ENCODE results near the gene VIPR2.

Gene VIPR2

DNA sequence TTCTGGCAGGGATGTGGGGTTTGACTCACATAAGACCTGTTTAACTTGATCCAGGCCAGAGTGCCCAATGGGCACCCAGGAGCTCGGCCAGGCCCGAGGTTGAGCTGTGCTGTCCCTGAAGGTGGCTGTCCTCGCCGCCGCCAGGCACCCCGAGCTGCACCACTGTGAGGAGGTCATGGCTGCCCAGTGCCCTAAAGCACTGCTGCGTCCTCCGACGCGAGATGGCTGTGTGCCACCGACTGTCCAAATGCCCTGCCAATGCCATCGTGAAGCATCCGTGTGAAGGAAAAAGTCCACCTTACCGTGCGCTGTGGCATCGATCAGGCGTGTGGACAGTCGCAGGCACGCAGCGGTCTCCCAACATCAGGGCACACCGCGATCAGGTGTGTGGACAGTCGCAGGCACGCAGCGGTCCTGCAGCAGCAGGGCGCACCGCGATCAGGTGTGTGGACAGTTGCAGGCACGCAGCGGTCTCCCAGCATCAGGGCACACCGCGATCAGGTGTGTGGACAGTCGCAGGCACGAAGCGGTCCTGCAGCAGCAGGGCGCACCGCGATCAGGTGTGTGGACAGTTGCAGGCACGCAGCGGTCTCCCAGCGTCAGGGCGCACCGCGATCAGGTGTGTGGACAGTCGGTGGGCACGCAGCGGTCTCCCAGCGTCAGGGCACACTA is 120.3 kb downstream of the VIPR2 start:
- H3K79me2 ChIP-seq (ENCODE audit: insufficient read depth, low read depth): no peaks in the 10 kb centered on the region
- no peak overlapping the region for H3K27ac ChIP-seq
- H4K20me1 ChIP-seq (ENCODE audit: insufficient read depth): no peaks in the 10 kb centered on the region
- no peaks in the 10 kb centered on the region for H3K36me3 ChIP-seq (ENCODE audit: insufficient read depth)
- TF ChIP-seq, protein P1, sequence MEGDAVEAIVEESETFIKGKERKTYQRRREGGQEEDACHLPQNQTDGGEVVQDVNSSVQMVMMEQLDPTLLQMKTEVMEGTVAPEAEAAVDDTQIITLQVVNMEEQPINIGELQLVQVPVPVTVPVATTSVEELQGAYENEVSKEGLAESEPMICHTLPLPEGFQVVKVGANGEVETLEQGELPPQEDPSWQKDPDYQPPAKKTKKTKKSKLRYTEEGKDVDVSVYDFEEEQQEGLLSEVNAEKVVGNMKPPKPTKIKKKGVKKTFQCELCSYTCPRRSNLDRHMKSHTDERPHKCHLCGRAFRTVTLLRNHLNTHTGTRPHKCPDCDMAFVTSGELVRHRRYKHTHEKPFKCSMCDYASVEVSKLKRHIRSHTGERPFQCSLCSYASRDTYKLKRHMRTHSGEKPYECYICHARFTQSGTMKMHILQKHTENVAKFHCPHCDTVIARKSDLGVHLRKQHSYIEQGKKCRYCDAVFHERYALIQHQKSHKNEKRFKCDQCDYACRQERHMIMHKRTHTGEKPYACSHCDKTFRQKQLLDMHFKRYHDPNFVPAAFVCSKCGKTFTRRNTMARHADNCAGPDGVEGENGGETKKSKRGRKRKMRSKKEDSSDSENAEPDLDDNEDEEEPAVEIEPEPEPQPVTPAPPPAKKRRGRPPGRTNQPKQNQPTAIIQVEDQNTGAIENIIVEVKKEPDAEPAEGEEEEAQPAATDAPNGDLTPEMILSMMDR (conservative IDR thresholded peaks at IDR 0.05; ENCODE audit: low read depth, low read length): no peak
- H2AFZ ChIP-seq (ENCODE audit: low read depth): no peak overlapping the region
- no peak overlapping the region for H3K4me2 ChIP-seq
- H3K4me3 ChIP-seq (IDR thresholded peaks at IDR 0.05; ENCODE audit: insufficient read depth, low read depth, low read length): no peak overlapping the region
- H3K9ac ChIP-seq: no peak overlapping the region
- peaks cover 8% of the 10 kb centered on the region for H3K4me1 ChIP-seq (ENCODE audit: low read depth, poor library complexity, severe bottlenecking)
- H3K27me3 ChIP-seq (ENCODE audit: insufficient read depth, low read depth): no peaks in the 10 kb centered on the region

DNA sequence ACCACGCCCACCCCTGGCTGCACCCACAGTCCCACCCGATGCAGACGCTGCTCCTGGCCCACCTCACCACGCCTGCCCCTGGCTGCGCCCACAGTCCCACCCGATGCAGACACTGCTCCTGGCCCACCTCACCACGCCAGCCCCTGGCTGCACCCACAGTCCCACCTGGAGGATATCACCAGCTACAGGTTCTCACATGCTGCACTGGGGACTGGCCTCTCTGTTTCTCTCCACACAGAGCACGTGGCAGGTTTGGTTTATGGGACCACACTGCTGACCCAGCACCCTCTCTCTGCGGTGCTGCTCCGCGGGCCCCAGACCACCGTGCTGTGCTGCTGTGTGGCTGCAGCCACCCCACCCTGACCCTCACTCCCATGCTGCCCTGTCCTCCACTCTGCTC is 120.9 kb downstream of the VIPR2 start:
- no peaks in the 10 kb centered on the region for H3K79me2 ChIP-seq (ENCODE audit: insufficient read depth, low read depth)
- H3K27ac ChIP-seq: no peak overlapping the region
- no peak overlapping the region for H3K4me3 ChIP-seq (IDR thresholded peaks at IDR 0.05; ENCODE audit: insufficient read depth, low read depth, low read length)
- no peaks in the 10 kb centered on the region for H3K27me3 ChIP-seq (ENCODE audit: insufficient read depth, low read depth)
- peaks cover 11% of the 10 kb centered on the region for H3K4me1 ChIP-seq (ENCODE audit: low read depth, poor library complexity, severe bottlenecking)
- no peaks in the 10 kb centered on the region for H4K20me1 ChIP-seq (ENCODE audit: insufficient read depth)
- no peak overlapping the region for H2AFZ ChIP-seq (ENCODE audit: low read depth)
- no peak overlapping the region for H3K4me2 ChIP-seq
- TF ChIP-seq, protein P1 (conservative IDR thresholded peaks at IDR 0.05; ENCODE audit: low read depth, low read length): no peak
- no peak overlapping the region for H3K9ac ChIP-seq
- H3K36me3 ChIP-seq (ENCODE audit: insufficient read depth): no peaks in the 10 kb centered on the region

DNA sequence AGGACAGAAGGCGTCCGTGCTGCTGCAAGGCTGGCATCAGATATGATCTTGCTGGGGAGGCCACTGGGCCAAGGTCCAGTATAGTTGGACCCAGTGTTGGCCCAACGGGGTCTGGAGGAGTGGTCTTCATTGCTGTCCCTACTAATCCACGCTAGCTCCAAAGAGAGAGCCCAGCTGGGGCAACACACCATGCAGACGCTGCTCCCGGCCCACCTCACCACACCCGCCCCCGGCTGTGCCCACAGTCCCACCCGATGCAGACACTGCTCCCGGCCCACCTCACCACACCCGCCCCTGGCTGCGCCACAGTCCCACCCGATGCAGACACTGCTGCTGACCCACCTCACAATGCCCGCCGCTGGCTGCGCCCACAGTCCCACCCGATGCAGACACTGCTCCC is 121.5 kb downstream of the VIPR2 start:
- TF ChIP-seq, protein P1 (conservative IDR thresholded peaks at IDR 0.05; ENCODE audit: low read depth, low read length): no peak
- Histone ChIP-seq H3K9ac (no peak overlapping the region), H3K4me2 (no peak overlapping the region), H3K36me3 (ENCODE audit: insufficient read depth) (no peaks in the 10 kb centered on the region), H3K4me3 (IDR thresholded peaks at IDR 0.05; ENCODE audit: insufficient read depth, low read depth, low read length) (no peak overlapping the region), H2AFZ (ENCODE audit: low read depth) (no peak overlapping the region), H3K27me3 (ENCODE audit: insufficient read depth, low read depth) (no peaks in the 10 kb centered on the region), H3K27ac (no peak overlapping the region), H3K4me1 (ENCODE audit: low read depth, poor library complexity, severe bottlenecking) (peaks cover 11% of the 10 kb centered on the region), H4K20me1 (ENCODE audit: insufficient read depth) (no peaks in the 10 kb centered on the region), H3K79me2 (ENCODE audit: insufficient read depth, low read depth) (no peaks in the 10 kb centered on the region)

DNA sequence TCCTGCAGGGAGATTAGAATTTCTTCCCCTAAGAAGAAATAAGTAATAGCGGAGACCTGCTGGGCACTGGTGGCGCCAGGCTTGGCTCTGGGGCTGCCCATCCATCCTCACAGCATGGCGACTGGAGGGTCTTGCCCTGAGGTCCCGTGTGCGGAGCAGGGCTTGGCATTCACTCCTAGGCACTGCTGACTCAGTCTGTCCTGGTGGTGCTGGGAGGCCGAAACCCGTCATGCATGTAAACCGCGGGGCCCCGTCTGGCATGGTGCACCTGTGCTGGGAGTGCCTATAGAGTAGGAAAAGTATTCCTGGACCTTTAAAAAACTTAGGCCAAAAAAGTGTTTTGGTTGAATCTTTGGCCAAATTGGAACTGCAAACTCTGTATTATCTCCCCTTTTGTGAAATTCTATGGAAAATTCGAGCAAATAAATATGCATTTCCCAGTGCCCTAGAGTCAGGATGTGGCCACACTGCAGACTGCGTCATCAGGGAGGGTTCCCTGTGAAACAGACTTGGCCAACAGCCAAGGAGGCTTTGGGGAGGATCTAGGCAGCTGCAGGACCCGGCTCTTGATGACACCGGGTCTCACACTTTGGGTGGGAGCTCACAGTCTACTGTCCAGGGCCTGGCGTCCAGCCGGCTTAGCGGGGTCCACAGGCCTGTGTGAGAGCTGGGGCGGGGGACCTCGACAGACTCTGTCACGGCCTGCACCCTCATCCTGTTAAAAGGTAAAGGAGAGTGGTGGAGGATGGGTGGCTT is 122.3 kb downstream of the VIPR2 start:
- H3K27ac ChIP-seq: no peak overlapping the region
- no peak overlapping the region for H3K4me2 ChIP-seq
- H3K79me2 ChIP-seq (ENCODE audit: insufficient read depth, low read depth): no peaks in the 10 kb centered on the region
- no peaks in the 10 kb centered on the region for H4K20me1 ChIP-seq (ENCODE audit: insufficient read depth)
- no peaks in the 10 kb centered on the region for H3K36me3 ChIP-seq (ENCODE audit: insufficient read depth)
- H3K27me3 ChIP-seq (ENCODE audit: insufficient read depth, low read depth): no peaks in the 10 kb centered on the region
- no peak overlapping the region for H2AFZ ChIP-seq (ENCODE audit: low read depth)
- no peak overlapping the region for H3K9ac ChIP-seq
- TF ChIP-seq, protein P1 (conservative IDR thresholded peaks at IDR 0.05; ENCODE audit: low read depth, low read length): no peak
- H3K4me1 ChIP-seq (ENCODE audit: low read depth, poor library complexity, severe bottlenecking): peaks cover 16% of the 10 kb centered on the region
- H3K4me3 ChIP-seq (IDR thresholded peaks at IDR 0.05; ENCODE audit: insufficient read depth, low read depth, low read length): no peak overlapping the region

All from KMS-11 (cell line).